ENCODE data around the gene APOA5. TPM values are rescaled to one million over a fixed set of nuclear protein-coding genes. Genes with fewer than 3 reads are reported as not detected.

The APOA5 gene
- total and polyA plus RNA-seq, 2 of the 13 experiments (the other 11 are each of a cell fraction or from before 2014, with no cell fraction given) = 44.0 to 49.1 TPM

DNA sequence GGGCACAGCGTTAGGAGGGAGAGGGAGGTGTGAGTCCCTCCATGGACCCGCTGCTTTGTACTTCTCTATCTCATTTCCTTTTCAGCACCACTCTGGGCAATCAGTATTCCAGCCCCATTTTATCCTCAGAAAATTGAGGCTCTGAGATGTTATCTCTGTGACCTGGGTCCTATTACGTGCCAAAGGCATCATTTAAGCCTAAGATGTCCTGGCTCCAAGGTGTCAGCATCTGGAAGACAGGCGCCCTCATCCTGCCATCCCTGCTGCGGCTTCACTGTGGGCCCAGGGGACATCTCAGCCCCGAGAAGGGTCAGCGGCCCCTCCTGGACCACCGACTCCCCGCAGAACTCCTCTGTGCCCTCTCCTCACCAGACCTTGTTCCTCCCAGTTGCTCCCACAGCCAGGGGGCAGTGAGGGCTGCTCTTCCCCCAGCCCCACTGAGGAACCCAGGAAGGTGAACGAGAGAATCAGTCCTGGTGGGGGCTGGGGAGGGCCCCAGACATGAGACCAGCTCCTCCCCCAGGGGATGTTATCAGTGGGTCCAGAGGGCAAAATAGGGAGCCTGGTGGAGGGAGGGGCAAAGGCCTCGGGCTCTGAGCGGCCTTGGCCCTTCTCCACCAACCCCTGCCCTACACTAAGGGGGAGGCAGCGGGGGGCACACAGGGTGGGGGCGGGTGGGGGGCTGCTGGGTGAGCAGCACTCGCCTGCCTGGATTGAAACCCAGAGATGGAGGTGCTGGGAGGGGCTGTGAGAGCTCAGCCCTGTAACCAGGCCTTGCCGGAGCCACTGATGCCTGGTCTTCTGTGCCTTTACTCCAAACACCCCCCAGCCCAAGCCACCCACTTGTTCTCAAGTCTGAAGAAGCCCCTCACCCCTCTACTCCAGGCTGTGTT lies 37.2 kb upstream of the APOA5 start (continued):
- TF ChIP-seq ELF3 (CRISPR knock-in tag; IDR thresholded peaks at IDR 0.05) (peak; percentile 78), THYN1 (CRISPR knock-in tag; IDR thresholded peaks at IDR 0.05; ENCODE audit: borderline replicate concordance, low read depth) (no peak), SCMH1 (CRISPR knock-in tag; IDR thresholded peaks at IDR 0.05; ENCODE audit: borderline replicate concordance) (no peak), ZNF12 (CRISPR knock-in tag; IDR thresholded peaks at IDR 0.05) (0 out of 2 replicates have a peak, but pooled peaks have one; percentile 11), HNF4A (CRISPR knock-in tag; IDR thresholded peaks at IDR 0.05) (peak; percentile 97), REPIN1 (CRISPR knock-in tag; IDR thresholded peaks at IDR 0.05; ENCODE audit: borderline replicate concordance, low read depth) (peak; percentile 68; the same call in 1 of the 2 replicates), ZBTB42 (CRISPR knock-in tag; IDR thresholded peaks at IDR 0.05) (no peak), ZNF83 (CRISPR knock-in tag; IDR thresholded peaks at IDR 0.05; ENCODE audit: borderline replicate concordance) (no peak), MZF1 (CRISPR knock-in tag; IDR thresholded peaks at IDR 0.05; ENCODE audit: borderline replicate concordance) (no peak), ZNF44 (CRISPR knock-in tag; IDR thresholded peaks at IDR 0.05) (no peak), RORA (CRISPR knock-in tag; IDR thresholded peaks at IDR 0.05) (no peak), KLF11 (CRISPR knock-in tag; IDR thresholded peaks at IDR 0.05) (no peak), ZMYM3 (CRISPR knock-in tag; IDR thresholded peaks at IDR 0.05) (peak; percentile 84), ZSCAN30 (CRISPR knock-in tag; IDR thresholded peaks at IDR 0.05) (peak; percentile 58; the same call in 1 of the 2 replicates), POLR2AphosphoS2 (IDR thresholded peaks at IDR 0.05; ENCODE audit: low read depth, low read length) (no peak), ZNF264 (CRISPR knock-in tag; IDR thresholded peaks at IDR 0.05) (peak; percentile 76), HOXA9 (CRISPR knock-in tag; IDR thresholded peaks at IDR 0.05; ENCODE audit: borderline replicate concordance) (no peak)
- TF ChIP-seq, protein P1, sequence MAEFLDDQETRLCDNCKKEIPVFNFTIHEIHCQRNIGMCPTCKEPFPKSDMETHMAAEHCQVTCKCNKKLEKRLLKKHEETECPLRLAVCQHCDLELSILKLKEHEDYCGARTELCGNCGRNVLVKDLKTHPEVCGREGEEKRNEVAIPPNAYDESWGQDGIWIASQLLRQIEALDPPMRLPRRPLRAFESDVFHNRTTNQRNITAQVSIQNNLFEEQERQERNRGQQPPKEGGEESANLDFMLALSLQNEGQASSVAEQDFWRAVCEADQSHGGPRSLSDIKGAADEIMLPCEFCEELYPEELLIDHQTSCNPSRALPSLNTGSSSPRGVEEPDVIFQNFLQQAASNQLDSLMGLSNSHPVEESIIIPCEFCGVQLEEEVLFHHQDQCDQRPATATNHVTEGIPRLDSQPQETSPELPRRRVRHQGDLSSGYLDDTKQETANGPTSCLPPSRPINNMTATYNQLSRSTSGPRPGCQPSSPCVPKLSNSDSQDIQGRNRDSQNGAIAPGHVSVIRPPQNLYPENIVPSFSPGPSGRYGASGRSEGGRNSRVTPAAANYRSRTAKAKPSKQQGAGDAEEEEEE (CRISPR knock-in tag; IDR thresholded peaks at IDR 0.05; ENCODE audit: borderline replicate concordance) = no peak
- TF ChIP-seq, protein P2, sequence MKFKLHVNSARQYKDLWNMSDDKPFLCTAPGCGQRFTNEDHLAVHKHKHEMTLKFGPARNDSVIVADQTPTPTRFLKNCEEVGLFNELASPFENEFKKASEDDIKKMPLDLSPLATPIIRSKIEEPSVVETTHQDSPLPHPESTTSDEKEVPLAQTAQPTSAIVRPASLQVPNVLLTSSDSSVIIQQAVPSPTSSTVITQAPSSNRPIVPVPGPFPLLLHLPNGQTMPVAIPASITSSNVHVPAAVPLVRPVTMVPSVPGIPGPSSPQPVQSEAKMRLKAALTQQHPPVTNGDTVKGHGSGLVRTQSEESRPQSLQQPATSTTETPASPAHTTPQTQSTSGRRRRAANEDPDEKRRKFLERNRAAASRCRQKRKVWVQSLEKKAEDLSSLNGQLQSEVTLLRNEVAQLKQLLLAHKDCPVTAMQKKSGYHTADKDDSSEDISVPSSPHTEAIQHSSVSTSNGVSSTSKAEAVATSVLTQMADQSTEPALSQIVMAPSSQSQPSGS (CRISPR knock-in tag; IDR thresholded peaks at IDR 0.05) = no peak
- TF ChIP-seq, protein P3, sequence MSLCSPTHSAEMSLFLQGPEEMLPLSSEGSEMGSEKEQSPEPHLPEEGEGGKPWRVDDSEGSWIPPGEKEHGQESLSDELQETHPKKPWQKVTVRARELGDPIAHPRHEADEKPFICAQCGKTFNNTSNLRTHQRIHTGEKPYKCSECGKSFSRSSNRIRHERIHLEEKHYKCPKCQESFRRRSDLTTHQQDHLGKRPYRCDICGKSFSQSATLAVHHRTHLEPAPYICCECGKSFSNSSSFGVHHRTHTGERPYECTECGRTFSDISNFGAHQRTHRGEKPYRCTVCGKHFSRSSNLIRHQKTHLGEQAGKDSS (CRISPR knock-in tag; IDR thresholded peaks at IDR 0.05; ENCODE audit: borderline replicate concordance, low read depth) = peak; percentile 65
- TF ChIP-seq, protein P4, sequence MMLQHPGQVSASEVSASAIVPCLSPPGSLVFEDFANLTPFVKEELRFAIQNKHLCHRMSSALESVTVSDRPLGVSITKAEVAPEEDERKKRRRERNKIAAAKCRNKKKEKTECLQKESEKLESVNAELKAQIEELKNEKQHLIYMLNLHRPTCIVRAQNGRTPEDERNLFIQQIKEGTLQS (CRISPR knock-in tag; IDR thresholded peaks at IDR 0.05) = no peak
- TF ChIP-seq, protein P5, sequence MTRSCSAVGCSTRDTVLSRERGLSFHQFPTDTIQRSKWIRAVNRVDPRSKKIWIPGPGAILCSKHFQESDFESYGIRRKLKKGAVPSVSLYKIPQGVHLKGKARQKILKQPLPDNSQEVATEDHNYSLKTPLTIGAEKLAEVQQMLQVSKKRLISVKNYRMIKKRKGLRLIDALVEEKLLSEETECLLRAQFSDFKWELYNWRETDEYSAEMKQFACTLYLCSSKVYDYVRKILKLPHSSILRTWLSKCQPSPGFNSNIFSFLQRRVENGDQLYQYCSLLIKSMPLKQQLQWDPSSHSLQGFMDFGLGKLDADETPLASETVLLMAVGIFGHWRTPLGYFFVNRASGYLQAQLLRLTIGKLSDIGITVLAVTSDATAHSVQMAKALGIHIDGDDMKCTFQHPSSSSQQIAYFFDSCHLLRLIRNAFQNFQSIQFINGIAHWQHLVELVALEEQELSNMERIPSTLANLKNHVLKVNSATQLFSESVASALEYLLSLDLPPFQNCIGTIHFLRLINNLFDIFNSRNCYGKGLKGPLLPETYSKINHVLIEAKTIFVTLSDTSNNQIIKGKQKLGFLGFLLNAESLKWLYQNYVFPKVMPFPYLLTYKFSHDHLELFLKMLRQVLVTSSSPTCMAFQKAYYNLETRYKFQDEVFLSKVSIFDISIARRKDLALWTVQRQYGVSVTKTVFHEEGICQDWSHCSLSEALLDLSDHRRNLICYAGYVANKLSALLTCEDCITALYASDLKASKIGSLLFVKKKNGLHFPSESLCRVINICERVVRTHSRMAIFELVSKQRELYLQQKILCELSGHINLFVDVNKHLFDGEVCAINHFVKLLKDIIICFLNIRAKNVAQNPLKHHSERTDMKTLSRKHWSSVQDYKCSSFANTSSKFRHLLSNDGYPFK (CRISPR knock-in tag; IDR thresholded peaks at IDR 0.05; ENCODE audit: borderline replicate concordance) = 0 out of 2 replicates have a peak, but pooled peaks have one; percentile 31

Measured in HepG2 (cell line).